HEK293 (cell line): ENCODE measurements around the gene CDH23.

Source experiments
- CTCF ChIP-seq: fragments of 450-650 bp; formaldehyde crosslinking; IDR thresholded peaks from 2 replicates; pipeline ENCODE4 v1.5.1; 2016; ENCODE audit warnings: missing biosample characterization, missing genetic modification characterization
- KLF9 ChIP-seq: fragments of 450-650 bp; formaldehyde crosslinking; IDR thresholded peaks from 2 replicates; pipeline ENCODE4 v1.5.1; 2016; ENCODE audit warnings: missing biosample characterization, missing genetic modification characterization, low read depth
- ZNF501 ChIP-seq: fragments of 450-650 bp; formaldehyde crosslinking; IDR thresholded peaks from 2 replicates; pipeline ENCODE4 v1.5.1; 2016; ENCODE audit warnings: missing biosample characterization, missing genetic modification characterization
- ZNF768 ChIP-seq: fragments of 450-650 bp; formaldehyde crosslinking; IDR thresholded peaks from 2 replicates; pipeline ENCODE4 v1.5.1; 2018; ENCODE audit warnings: missing biosample characterization, mild to moderate bottlenecking, missing genetic modification characterization
- ZNF777 ChIP-seq: fragments of 450-650 bp; formaldehyde crosslinking; IDR thresholded peaks from 2 replicates; pipeline ENCODE4 v1.5.1; 2017; ENCODE audit warnings: missing biosample characterization, missing genetic modification characterization, borderline replicate concordance

- no peak for TF ChIP-seq ZNF777 (tag by site-specific recombination)
- no peak for TF ChIP-seq ZNF501 (tag by site-specific recombination)
- no peak for TF ChIP-seq ZNF768 (tag by site-specific recombination)
- no peak for TF ChIP-seq KLF9 (tag by site-specific recombination)
- TF ChIP-seq CTCF (tag by site-specific recombination): no peak
Measured at GRCh38 chr10:71848325-71849275, 451.9 kb downstream of the CDH23 start.
